IPS DF 6.9 (cell line): ENCODE measurements around the gene LINGO3.
A peak's percentile ranks its signal among the peaks of the same experiment; 100 is the strongest.

ENCODE experiments used
- DNase-seq: peaks from one replicate; pipeline ENCODE4 v3.0.0-alpha.2; 2013; ENCODE audit warnings: low read depth, low spot score
- H3K27ac ChIP-seq: one replicate; pipeline ENCODE4 v1.5.1; 2013; ENCODE audit warnings: low read length, control low read depth
- H3K27me3 ChIP-seq: 2 replicates; pipeline ENCODE4 v1.6.1; 2013; ENCODE audit warnings: mild to moderate bottlenecking, low read length; ENCODE audit not compliant: control insufficient read depth, insufficient read depth
- H3K36me3 ChIP-seq: 2 replicates; pipeline ENCODE4 v1.6.1; 2013; ENCODE audit warnings: low read length; ENCODE audit not compliant: control insufficient read depth, insufficient read depth
- H3K4me1 ChIP-seq: 2 replicates; pipeline ENCODE4 v1.6.1; 2013; ENCODE audit warnings: low read length; ENCODE audit not compliant: control insufficient read depth, insufficient read depth
- H3K4me3 ChIP-seq: 2 replicates; pipeline ENCODE4 v1.5.1; 2013; ENCODE audit warnings: mild to moderate bottlenecking, low read length
- H3K9me3 ChIP-seq: 2 replicates; pipeline ENCODE4 v1.6.1; 2013; ENCODE audit warnings: low read length, inconsistent platforms; ENCODE audit not compliant: control insufficient read depth, insufficient read depth
- WGBS: extraction: QIAGEN DNeasy Blood & Tissue Kit; methylation state at CpG from one replicate; pipeline ENCODE4 v1.1.7; 2013; ENCODE audit warnings: mixed read lengths, missing lambda C conversion rate; ENCODE audit not compliant: insufficient read length, insufficient coverage; 5-methylcytosine and 5-hydroxymethylcytosine counted together

The LINGO3 gene

DNA sequence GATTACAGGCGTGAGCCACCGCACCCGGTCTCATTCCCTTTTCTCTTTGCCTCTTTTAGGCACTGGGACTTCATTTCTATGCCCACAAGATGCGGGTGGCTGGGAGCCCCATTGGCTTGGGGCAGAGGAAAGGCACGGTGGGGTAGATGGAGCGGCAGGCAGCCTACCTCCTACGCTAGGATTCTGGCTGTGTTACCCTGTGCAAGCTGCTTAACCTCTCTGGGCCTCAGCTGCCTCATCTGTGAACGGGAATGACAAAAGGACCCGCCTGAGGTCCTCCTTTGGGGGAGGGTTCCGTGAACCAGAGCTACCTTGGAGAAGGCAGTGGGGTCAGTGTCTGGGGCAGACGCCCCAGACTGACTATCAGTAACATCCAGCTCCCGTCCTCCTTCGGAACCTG, 9.3 kb upstream of the LINGO3 start:
- Histone ChIP-seq H3K36me3 (no peaks in the 10 kb centered on the region), H3K27me3 (no peaks in the 10 kb centered on the region), H3K27ac (no peak overlapping the region), H3K4me3 (no peak overlapping the region), H3K4me1 (no peaks in the 10 kb centered on the region), H3K9me3 (no peaks in the 10 kb centered on the region)
- WGBS, result no CpG with 5 or more reads among the region's 13 CpGs
- DNase-seq, result no peak

DNA sequence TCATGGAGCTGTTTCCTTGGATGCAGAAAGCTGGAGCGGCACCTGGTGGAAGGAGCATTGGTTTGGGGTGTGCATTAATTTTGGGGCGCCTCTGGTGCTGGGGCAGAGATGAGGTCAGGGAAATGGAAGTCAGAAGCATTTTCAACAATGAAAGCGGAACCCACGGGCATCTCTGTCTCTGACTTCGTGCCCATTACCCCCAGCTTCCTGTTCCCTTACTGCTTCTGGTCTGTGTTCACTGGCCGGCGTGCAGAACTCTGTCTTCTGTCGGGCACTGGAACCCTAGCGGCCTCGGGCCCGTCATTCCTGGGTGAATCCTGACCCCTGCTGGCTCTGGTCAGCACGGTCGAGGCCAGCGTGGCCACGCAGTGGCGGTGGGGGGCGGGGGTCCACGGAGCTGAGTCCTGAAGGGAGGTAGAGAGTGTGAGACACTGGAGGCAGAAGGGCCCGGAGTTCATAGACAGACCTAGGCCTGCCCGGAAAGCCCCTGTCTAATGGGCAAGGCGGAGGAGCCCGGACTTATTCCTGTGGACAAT, 7.9 kb upstream of the LINGO3 start:
- H3K4me1 ChIP-seq, result no peaks in the 10 kb centered on the region
- DNase-seq, result no peak
- no CpG with 5 or more reads among the region's 22 CpGs for WGBS
- no peak overlapping the region for H3K4me3 ChIP-seq
- no peak overlapping the region for H3K27ac ChIP-seq
- no peaks in the 10 kb centered on the region for H3K36me3 ChIP-seq
- H3K9me3 ChIP-seq, result no peaks in the 10 kb centered on the region
- H3K27me3 ChIP-seq, result no peaks in the 10 kb centered on the region

DNA sequence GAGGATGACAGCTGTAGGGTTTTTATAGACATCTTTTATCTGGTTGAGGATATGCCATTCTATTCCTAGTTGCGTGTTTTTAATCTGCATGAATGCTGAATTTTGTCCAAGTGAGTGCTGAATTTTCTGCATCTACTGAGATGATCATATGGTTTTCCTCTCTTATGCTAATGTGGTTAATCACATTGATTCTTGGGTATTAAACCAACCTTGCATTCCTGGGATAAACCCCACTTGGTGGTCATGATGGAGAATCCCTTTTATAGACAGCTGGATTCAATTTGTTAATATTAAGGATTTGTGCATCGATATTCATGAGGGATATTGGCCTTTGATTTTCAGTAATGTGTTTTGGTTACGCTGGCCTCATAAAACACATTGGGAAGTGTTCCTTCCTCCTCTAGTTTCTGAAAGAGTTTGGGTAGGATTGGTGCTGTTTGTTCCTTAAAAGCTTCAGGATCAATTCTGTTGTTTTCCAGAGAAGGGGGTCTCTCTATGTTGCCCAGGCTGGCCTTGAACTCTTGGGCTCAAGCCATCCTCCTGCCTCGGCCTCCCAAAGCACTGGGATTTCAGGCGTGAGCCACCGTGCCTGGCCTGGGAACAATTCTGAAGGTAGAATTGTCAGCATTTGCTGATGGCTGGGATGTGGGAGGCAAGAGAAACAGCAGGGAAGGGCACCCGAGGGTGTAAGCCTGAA, 7.3 kb upstream of the LINGO3 start:
- no peaks in the 10 kb centered on the region for H3K36me3 ChIP-seq
- no peaks in the 10 kb centered on the region for H3K4me1 ChIP-seq
- H3K27me3 ChIP-seq, result no peaks in the 10 kb centered on the region
- H3K4me3 ChIP-seq, result no peak overlapping the region
- no CpG with 5 or more reads among the region's 7 CpGs for whole genome bisulfite sequencing
- H3K27ac ChIP-seq, result no peak overlapping the region
- no peak for DNase-seq
- no peaks in the 10 kb centered on the region for H3K9me3 ChIP-seq

DNA sequence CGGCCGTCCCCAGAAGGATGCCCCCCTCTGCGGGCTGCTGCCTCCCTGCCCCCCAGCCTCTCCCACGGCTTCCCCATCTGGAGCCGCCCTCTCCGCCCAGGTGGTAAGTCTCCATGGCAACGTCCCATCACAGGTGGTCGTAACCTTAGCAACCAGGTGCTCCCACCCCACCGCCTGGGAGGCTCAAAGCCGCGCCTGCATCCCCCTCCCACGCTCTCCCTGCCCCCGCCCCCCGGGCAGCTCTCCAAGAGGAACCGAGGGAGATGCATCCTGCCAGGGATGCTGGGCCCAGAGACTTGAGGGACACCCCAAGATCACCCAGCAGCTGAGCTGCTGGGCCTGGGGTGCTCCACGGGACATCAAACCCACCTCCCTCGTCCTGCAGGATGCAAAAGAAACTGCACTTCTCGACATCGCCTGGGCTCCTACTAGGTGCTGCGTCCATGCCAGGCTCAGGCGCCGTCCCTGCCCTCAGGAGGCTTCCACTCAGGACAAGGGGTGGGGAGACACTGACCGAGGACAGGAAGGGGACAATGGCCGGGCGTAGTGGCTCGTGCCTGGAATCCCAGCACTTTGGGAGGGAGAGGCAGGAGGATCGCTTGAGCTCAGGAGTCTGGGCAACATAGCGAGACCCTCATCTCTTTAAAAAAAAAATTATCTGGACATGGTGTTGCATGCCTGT, 5.0 kb upstream of the LINGO3 start:
- Histone ChIP-seq H3K4me3 (no peak overlapping the region), H3K4me1 (peaks cover 2% of the 10 kb centered on the region), H3K9me3 (no peaks in the 10 kb centered on the region), H3K27ac (no peak overlapping the region), H3K27me3 (peaks cover 3% of the 10 kb centered on the region), H3K36me3 (no peaks in the 10 kb centered on the region; the same call in 1 of the 2 replicates)
- no CpG with 5 or more reads among the region's 28 CpGs for WGBS
- DNase-seq, result no peak

DNA sequence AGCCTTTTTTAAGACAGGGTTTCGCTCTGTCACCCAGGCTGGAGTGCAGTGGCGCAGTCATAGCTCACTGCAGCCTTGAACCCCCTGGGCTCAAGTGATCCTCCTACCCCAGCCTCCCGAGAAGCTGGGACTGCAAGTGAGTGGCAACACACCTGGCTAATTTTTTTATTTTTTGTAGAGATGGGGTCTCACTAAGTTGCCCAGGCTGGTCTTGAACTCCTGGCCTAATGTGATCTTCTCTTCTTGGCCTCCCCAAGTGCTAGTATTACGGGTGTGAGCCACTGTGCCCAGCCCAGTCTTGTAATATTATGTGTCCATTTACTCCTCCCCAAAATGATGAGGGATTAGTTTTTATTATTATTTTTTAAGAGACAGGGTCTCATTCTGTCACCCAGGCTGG, 3.1 kb upstream of the LINGO3 start:
- H3K27me3 ChIP-seq, result peaks cover 3% of the 10 kb centered on the region
- DNase-seq, result no peak
- H3K27ac ChIP-seq, result no peak overlapping the region
- no peak overlapping the region for H3K4me3 ChIP-seq
- H3K9me3 ChIP-seq, result no peaks in the 10 kb centered on the region
- WGBS, result no CpG with 5 or more reads among the region's 4 CpGs
- H3K36me3 ChIP-seq, result no peaks in the 10 kb centered on the region; the same call in 1 of the 2 replicates
- H3K4me1 ChIP-seq, result peaks cover 2% of the 10 kb centered on the region

DNA sequence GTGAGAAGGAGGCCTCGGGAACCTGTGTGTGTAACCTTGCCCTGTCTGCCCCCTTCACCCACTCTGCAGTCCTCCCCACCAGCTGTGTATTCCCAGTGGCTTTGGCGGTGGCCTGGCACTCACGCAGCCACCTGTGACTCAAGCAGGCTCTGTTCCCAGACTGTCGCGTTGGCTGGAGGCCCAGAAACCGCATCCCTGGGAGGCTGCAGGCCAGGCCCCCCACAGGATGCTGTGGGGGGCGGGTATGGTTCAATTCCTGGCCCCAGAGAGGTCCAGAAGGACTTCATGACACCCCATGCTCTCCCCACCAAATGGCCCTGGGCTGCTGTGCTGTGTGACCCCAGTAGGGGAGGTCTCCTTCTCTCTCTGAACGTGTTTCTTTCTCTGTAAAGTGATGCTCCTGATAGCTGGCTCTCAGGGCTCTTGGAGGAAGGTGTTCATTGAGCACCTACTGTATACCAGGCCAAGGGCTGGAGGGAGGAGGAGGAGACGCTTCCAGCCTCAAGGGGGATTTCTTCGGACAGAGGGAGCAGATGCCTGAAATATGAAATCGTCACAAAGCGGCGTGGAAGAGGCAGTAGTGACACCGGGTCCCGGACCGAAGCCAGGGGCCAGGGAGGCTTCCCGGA, 1.9 kb upstream of the LINGO3 start:
- no peaks in the 10 kb centered on the region; the same call in 1 of the 2 replicates for H3K36me3 ChIP-seq
- peaks cover 2% of the 10 kb centered on the region for H3K4me1 ChIP-seq
- H3K9me3 ChIP-seq, result no peaks in the 10 kb centered on the region
- H3K4me3 ChIP-seq, result no peak overlapping the region
- no peak for DNase-seq
- no CpG with 5 or more reads among the region's 17 CpGs for WGBS
- H3K27me3 ChIP-seq, result peaks cover 3% of the 10 kb centered on the region
- H3K27ac ChIP-seq, result no peak overlapping the region

DNA sequence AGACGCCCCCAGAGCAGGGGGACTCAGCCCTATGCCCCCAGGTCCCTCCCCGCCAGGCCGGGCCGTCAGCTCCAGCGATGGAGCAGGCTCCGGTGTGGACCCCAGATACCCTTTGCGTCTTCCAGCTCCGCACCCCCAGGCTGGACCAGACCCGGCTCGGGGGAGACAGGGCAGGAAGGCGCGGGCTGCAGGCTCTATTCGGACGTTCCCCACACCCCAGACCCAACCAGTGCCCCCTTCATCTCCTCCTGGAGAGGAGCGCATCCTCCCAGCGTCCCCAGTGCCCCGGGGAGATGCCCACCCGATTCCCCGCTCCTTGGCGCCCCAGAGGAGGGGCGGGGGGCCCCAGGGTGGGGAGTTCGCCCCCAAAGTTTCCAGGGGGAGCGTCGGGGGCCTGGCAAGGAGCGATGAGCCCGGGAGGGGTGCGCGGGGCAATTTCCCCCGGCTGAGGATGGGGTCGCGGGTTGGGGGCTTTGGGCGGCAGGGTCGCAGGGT, 389 bp downstream of the LINGO3 start:
- H3K27ac ChIP-seq, result no peak overlapping the region
- no CpG with 5 or more reads among the region's 33 CpGs for WGBS
- H3K36me3 ChIP-seq, result no peaks in the 10 kb centered on the region; the same call in 1 of the 2 replicates
- H3K4me1 ChIP-seq, result peaks cover 4% of the 10 kb centered on the region
- peaks cover 3% of the 10 kb centered on the region for H3K27me3 ChIP-seq
- H3K4me3 ChIP-seq, result peak overlapping the region; percentile 20; the same call in 1 of the 2 replicates
- no peak for DNase-seq
- no peaks in the 10 kb centered on the region for H3K9me3 ChIP-seq

DNA sequence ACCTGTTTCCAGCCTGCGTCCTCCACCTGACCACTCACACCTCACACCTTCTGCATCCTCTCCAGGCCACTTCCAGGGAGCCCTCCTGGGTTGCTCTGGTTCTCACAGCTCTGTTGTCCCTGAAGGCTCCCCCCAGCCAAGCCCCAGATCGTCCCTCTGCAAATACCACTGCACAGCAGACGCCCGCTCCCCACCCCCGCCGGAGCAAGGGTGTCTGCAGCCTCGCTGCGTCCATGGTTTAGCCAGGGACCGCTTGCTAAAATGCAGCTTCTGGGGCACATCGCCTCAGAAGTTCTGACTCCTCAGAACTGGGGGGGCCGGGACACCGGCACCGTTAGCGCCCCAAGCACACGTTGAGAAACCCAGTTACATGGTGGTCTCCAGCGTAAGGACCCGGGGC, 983 bp downstream of the LINGO3 start:
- Histone ChIP-seq H3K36me3 (no peaks in the 10 kb centered on the region; the same call in 1 of the 2 replicates), H3K4me1 (peaks cover 7% of the 10 kb centered on the region), H3K4me3 (no peak overlapping the region), H3K27ac (no peak overlapping the region), H3K27me3 (peaks cover 3% of the 10 kb centered on the region), H3K9me3 (no peaks in the 10 kb centered on the region)
- no CpG with 5 or more reads among the region's 17 CpGs for WGBS
- DNase-seq, result no peak

DNA sequence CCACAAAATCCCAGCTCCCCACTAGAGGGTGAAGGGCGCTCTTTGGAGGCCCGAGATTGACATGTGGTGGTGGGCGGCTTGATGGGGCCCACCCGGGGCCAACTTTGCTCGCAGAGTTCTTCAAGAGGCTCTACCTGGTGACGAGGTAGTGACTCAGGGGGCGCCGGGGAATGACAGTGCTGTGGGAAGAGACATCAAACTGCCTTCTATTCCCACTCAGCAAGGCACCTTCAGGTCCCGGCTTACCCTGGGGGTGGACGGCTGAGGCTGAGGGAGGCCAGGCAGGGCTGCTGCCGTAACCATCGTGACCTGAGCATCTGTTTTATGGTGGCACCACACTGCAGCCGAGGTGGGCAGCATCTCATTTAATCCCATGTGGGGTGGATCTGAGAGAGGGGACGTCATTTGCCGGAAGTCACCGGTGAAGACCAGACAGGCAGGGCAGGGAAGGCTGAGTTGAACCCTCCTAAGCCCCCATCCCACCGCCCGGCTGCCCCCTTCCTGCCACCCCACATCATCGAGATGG, 1.6 kb downstream of the LINGO3 start:
- Histone ChIP-seq H3K36me3 (no peaks in the 10 kb centered on the region; the same call in 1 of the 2 replicates), H3K4me3 (no peak overlapping the region), H3K4me1 (peaks cover 7% of the 10 kb centered on the region), H3K9me3 (no peaks in the 10 kb centered on the region), H3K27me3 (peaks cover 4% of the 10 kb centered on the region), H3K27ac (no peak overlapping the region)
- no peak for DNase-seq
- no CpG with 5 or more reads among the region's 19 CpGs for WGBS
